Measurements from ENCODE around the gene OPN4.

GRCh38 chr10:86651631-86652331 lies 2.6 kb upstream of the OPN4 start:
- TF ChIP-seq CTCF (IDR thresholded peaks at IDR 0.05; ENCODE audit: low read depth, low read length) (no peak), POLR2A (IDR thresholded peaks at IDR 0.05; ENCODE audit: extremely low read depth, insufficient read length) (no peak)
